Epithelial cell of esophagus (primary cell): ENCODE measurements around the gene ZNF582.

Experiments
- DNase-seq: peaks from one replicate; pipeline ENCODE4 v3.0.0; 2010; ENCODE audit warnings: low read depth
- H3K4me3 ChIP-seq: 2 replicates; pipeline ENCODE4 v1.5.1; 2011; ENCODE audit warnings: mild to moderate bottlenecking, low read length, control low read depth
- TF ChIP-seq, protein P1 (sequence below): IDR thresholded peaks from 2 replicates; pipeline ENCODE4 v1.5.1; 2011; ENCODE audit warnings: low read depth, mild to moderate bottlenecking, low read length, control low read depth, inconsistent platforms; ENCODE audit not compliant: insufficient read depth; ENCODE audit errors: missing control alignments

ZNF582 gene

DNA sequence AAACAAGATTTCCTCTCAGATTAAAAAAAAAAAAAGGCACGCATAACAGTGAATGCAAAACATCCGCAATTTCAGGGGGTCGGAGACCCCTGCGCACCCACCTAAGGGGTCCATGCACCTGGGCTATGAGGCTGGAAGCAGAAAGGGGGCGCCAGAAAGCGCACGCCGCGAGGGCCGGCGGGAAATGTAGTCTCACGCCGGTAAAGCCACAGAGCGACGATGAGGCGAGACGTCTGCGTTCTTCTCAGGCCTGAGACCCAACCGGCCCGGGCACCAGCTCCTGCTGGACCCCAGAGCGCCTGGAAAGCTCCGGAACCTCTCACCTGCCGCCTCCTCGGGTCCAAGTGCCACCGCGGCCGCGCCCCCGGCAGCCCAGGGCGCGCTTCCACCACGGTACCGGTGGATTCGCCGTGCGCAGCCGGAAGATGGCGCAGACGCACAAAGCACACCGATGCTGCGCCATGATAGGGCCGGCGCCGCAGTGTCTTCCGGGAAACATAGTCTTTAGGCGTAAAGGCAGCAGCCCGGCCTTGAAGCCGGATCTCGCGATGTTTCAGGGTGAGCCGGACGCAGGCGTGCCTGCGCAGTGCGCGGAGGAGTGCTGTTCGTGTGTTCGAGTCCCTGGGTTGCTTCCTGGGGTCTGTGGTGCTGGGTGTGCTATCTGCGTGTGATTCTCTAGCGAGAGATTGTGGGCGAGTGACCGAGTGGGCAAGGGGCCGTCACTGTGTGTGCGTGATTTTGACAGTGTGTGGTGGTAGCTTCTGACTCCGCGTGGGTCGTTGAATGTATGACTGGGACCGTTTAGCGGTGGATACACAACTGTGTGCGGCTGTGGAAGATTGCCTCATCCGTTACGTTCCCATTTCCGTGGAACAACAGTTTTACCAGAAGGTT lies at the start of gene ZNF582:
Gene ZNF582 (minus strand): TSS at position 416 of the 894 bp plus-strand sequence. CDS start 1,782 bp downstream, outside the sequence.
- TF ChIP-seq, protein P1, sequence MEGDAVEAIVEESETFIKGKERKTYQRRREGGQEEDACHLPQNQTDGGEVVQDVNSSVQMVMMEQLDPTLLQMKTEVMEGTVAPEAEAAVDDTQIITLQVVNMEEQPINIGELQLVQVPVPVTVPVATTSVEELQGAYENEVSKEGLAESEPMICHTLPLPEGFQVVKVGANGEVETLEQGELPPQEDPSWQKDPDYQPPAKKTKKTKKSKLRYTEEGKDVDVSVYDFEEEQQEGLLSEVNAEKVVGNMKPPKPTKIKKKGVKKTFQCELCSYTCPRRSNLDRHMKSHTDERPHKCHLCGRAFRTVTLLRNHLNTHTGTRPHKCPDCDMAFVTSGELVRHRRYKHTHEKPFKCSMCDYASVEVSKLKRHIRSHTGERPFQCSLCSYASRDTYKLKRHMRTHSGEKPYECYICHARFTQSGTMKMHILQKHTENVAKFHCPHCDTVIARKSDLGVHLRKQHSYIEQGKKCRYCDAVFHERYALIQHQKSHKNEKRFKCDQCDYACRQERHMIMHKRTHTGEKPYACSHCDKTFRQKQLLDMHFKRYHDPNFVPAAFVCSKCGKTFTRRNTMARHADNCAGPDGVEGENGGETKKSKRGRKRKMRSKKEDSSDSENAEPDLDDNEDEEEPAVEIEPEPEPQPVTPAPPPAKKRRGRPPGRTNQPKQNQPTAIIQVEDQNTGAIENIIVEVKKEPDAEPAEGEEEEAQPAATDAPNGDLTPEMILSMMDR, result peak; percentile 74
- DNase-seq, result peak; percentile 98
- H3K4me3 ChIP-seq, result peak within 1 kb of the TSS; percentile 97

DNA sequence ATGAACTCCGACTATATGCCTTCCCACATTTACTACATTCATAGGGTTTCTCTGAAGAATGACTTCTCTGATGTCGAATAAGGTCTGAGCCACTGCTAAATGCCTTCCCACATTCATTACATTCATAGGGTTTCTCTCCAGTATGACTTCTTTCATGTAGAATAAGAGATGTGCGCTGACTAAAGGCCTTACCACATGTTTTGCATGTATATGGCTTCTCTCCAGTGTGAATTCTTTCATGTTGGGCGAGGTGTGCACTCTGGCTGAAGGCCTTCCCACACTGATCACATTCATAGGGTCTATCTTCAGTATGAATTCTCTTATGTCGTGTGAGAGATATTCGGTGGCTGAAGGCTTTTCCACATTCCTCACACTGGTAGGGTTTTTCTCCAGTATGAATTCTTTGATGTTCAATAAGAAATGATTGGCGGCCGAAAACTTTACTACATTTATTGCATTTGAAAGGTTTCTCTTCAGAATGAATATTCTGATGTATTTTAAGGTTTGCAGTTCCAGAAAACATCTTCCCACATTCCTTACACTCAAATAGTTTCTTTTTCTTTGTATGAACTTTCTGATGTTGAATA lies 48.0 kb upstream of the ZNF582 start:
- no peak overlapping the region for H3K4me3 ChIP-seq
- TF ChIP-seq, protein P1, result no peak
- no peak for DNase-seq

DNA sequence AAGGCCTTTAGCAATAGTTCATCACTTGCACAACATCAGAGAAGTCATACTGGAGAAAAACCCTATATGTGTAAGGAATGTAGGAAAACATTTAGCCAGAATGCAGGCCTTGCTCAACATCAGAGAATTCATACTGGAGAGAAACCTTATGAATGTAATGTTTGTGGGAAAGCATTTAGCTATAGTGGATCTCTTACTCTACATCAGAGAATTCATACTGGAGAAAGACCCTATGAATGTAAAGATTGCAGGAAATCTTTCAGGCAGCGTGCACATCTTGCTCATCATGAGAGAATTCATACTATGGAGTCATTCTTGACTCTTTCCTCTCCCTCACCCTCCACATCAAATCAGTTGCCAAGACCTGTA lies 30.6 kb upstream of the ZNF582 start:
- H3K4me3 ChIP-seq, result no peak overlapping the region
- no peak for DNase-seq
- TF ChIP-seq, protein P1, result no peak

DNA sequence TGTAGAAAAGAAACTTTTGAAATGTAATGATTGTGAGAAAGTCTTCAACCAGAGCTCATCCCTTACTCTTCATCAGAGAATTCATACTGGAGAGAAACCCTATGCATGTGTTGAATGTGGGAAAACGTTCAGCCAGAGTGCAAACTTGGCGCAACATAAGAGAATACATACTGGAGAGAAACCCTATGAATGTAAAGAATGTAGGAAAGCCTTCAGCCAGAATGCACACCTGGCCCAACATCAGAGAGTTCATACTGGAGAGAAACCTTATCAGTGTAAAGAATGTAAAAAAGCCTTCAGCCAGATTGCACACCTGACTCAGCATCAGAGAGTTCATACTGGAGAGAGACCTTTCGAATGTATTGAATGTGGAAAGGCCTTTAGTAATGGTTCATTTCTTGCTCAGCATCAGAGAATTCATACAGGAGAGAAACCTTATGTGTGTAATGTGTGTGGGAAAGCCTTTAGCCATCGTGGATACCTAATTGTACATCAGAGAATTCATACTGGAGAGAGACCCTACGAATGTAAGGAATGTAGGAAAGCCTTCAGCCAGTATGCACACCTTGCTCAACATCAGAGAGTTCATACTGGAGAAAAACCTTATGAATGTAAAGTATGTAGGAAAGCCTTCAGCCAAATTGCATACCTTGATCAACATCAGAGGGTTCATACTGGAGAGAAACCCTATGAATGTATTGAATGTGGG lies 30.1 kb upstream of the ZNF582 start:
- no peak overlapping the region for H3K4me3 ChIP-seq
- TF ChIP-seq, protein P1, result no peak
- no peak for DNase-seq

DNA sequence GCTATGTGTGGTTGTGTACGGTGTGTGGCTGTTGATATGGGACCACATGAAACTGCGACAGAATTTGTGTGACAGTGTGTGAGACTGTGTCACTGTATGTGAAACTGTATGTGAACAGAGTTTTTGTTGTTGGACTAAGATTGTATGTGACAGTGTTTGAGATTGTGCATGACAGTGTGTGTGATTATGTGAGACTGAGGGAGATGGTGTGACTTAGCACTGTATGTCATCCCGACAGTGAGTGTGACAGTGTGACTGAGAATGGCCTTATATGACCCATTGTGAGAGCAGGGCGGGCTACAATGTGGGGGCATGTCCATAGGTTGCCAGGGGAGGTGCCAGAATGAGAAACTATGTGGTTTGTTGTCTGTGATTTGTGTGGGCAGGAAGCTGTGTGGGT lies 11.7 kb upstream of the ZNF582 start:
- TF ChIP-seq, protein P1, result no peak
- H3K4me3 ChIP-seq, result peak overlapping the region; percentile 79
- no peak for DNase-seq

DNA sequence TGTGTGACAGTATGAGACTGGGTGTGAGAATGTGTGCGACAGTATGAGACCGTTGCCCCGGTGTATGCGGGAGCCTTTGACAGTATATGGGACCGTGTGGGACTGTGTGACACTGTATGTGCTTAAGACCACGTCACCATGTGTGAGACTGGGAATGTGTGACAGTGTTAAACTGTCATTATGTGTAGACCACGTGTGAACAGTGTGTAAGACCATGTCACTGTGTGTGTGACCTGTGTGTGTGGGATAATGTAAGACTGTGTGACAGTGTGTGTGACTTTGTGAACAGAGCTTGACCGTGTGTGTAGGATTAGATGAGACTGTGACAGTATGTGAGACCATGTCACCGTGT lies 11.3 kb upstream of the ZNF582 start:
- H3K4me3 ChIP-seq, result peak overlapping the region; percentile 79
- peak; percentile 7 for DNase-seq
- TF ChIP-seq, protein P1, result no peak
